Endothelial cell of umbilical vein (primary cell): ENCODE measurements around the gene LMF1. TPM values are rescaled to one million over a fixed set of nuclear protein-coding genes. Genes with fewer than 3 reads are reported as not detected.

Source experiments
- BruUV-seq: library from RNA; stranded (reverse); fragments of 400-500 nt; replicated peaks from 2 replicates; lab custom pipeline; 2021; lab: Mats Ljungman, UMichigan
- CTCF ChIA-PET: fragments of 300-600, 350-600 bp; sonication (Branson Sonifier 250); formaldehyde crosslinking; loops from one replicate; lab custom pipeline; 2021; ENCODE audit warnings: antibody characterized with exemption, inconsistent platforms; lab: Charles Lee
- POLR2A ChIA-PET: fragments of 300-600, 350-600 bp; sonication (Branson Sonifier 250); formaldehyde crosslinking; loops from one replicate; lab custom pipeline; 2021; ENCODE audit warnings: antibody characterized with exemption, inconsistent platforms; lab: Charles Lee
- DNase-seq: peaks from one replicate; pipeline ENCODE4 v3.0.0-alpha.2; 2011; ENCODE audit warnings: low read depth, low spot score
- FAIRE-seq: peaks from 2 replicates; lab custom pipeline; 2011; peaks lifted over from hg19 to GRCh38; lab: Jason Lieb, UNC
- H2AFZ ChIP-seq: 2 replicates; pipeline ENCODE4 v1.6.0; 2012; ENCODE audit warnings: low read depth, low read length, control low read depth, inconsistent platforms
- H3K27ac ChIP-seq: 2 replicates; pipeline ENCODE4 v1.5.1; 2011; ENCODE audit warnings: low read depth, mild to moderate bottlenecking, control low read depth, low read length, moderate library complexity; ENCODE audit not compliant: insufficient read depth
- H3K27me3 ChIP-seq, 2 experiments: 2 replicates each; pipeline versions ENCODE4 v1.6.0 to v1.6.1; 2011; ENCODE audit warnings: low read length in 2 of 2, mixed read lengths in 1 of 2; ENCODE audit not compliant: control insufficient read depth in 2 of 2, insufficient read depth in 2 of 2
- H3K36me3 ChIP-seq, 2 experiments: 2 replicates in 1 of 2; 3 replicates in 1 of 2; pipeline ENCODE4 v1.5.1; 2011; ENCODE audit warnings: low read length in 2 of 2, mild to moderate bottlenecking in 1 of 2, moderate library complexity in 1 of 2; ENCODE audit not compliant: control insufficient read depth in 2 of 2, insufficient read depth in 2 of 2; ENCODE audit errors: extremely low read depth in 1 of 2
- H3K4me1 ChIP-seq: 3 replicates; pipeline ENCODE4 v1.5.1; 2011; ENCODE audit warnings: mild to moderate bottlenecking, low read length; ENCODE audit not compliant: control insufficient read depth, insufficient read depth; ENCODE audit errors: extremely low read depth
- H3K4me2 ChIP-seq: 2 replicates; pipeline ENCODE4 v1.6.1; 2011; ENCODE audit warnings: low read length, control low read depth, mixed read lengths; ENCODE audit not compliant: insufficient read depth
- H3K4me3 ChIP-seq, 3 experiments: fragments of 200-600 bp in 1 of 3; sonication (generic), shearing (Covaris generic) in 1 of 3; replicated peaks in 1 of 3; 2 replicates each; pipeline ENCODE4 v1.5.1; 2011 to 2016; ENCODE audit warnings: control low read depth in 3 of 3, low read length in 3 of 3, mild to moderate bottlenecking in 2 of 3, inconsistent platforms in 1 of 3, low read depth in 1 of 3, moderate library complexity in 1 of 3; ENCODE audit not compliant: insufficient read depth in 1 of 3
- H3K79me2 ChIP-seq: 2 replicates; pipeline ENCODE4 v1.6.0; 2012; ENCODE audit warnings: low read length, inconsistent platforms; ENCODE audit not compliant: control insufficient read depth, insufficient read depth
- H3K9ac ChIP-seq: replicated peaks from 2 replicates; pipeline ENCODE3; 2011; ENCODE audit warnings: low read length, control low read depth; ENCODE audit not compliant: insufficient read depth; ENCODE audit errors: extremely low read depth
- H3K9me1 ChIP-seq: replicated peaks from 3 replicates; pipeline ENCODE4 v1.6.0; 2011; ENCODE audit warnings: mild to moderate bottlenecking, low read length; ENCODE audit not compliant: control insufficient read depth, insufficient read depth; ENCODE audit errors: extremely low read depth
- H3K9me3 ChIP-seq: replicated peaks from 2 replicates; pipeline ENCODE4 v1.5.1; 2012; ENCODE audit warnings: low read length, inconsistent platforms; ENCODE audit not compliant: control insufficient read depth, insufficient read depth
- H4K20me1 ChIP-seq: replicated peaks from 2 replicates; pipeline ENCODE3; 2011; ENCODE audit warnings: mild to moderate bottlenecking, low read length; ENCODE audit not compliant: control insufficient read depth, insufficient read depth; ENCODE audit errors: extremely low read depth
- CTCF ChIP-seq, 2 donors: IDR thresholded peaks; 1 replicate in 1 of 2; 2 replicates in 1 of 2; pipeline ENCODE4 v1.5.1; 2011; ENCODE audit warnings: low read length in 2 of 2, mild to moderate bottlenecking in 2 of 2, moderate library complexity in 2 of 2, control low read depth in 1 of 2, inconsistent platforms in 1 of 2, low read depth in 1 of 2; ENCODE audit not compliant: insufficient read depth in 1 of 2; ENCODE audit errors: extremely low read depth in 1 of 2
- EZH2 ChIP-seq: IDR thresholded peaks from 2 replicates; pipeline ENCODE4 v1.6.1; 2012; ENCODE audit warnings: borderline replicate concordance, low read depth, mild to moderate bottlenecking, moderate library complexity, low read length, inconsistent platforms; ENCODE audit not compliant: severe bottlenecking
- FOS ChIP-seq: IDR thresholded peaks from 2 replicates; pipeline ENCODE4 v1.6.1; 2011; ENCODE audit warnings: mild to moderate bottlenecking, low read length, moderate library complexity, borderline replicate concordance; ENCODE audit not compliant: insufficient read depth
- GATA2 ChIP-seq: IDR thresholded peaks from 2 replicates; pipeline ENCODE4 v1.7.0; 2011; ENCODE audit warnings: low read depth, mild to moderate bottlenecking, moderate library complexity, mixed read lengths, low read length; ENCODE audit not compliant: insufficient read length, insufficient read depth
- JUN ChIP-seq: IDR thresholded peaks from 2 replicates; pipeline ENCODE4 v1.6.1; 2011; ENCODE audit warnings: borderline replicate concordance, low read depth; ENCODE audit not compliant: insufficient read length, insufficient read depth
- MYC ChIP-seq: IDR thresholded peaks from one replicate; pipeline ENCODE4 v1.6.1; 2011; ENCODE audit warnings: mild to moderate bottlenecking, low read depth, low read length
- POLR2A ChIP-seq: IDR thresholded peaks from 2 replicates; pipeline ENCODE4 v1.6.1; 2012; ENCODE audit warnings: low read depth, mild to moderate bottlenecking, control low read depth, low read length
- POLR2AphosphoS5 ChIP-seq: IDR thresholded peaks from 2 replicates; pipeline ENCODE4 v1.6.1; 2012; ENCODE audit warnings: low read depth, mild to moderate bottlenecking, control low read depth, low read length, moderate library complexity; ENCODE audit not compliant: insufficient read depth
- dilution Hi-C: fragments of 300-500 bp; cut with MboI; formaldehyde crosslinking; loops from one replicate; pipeline ENCODE4 v1.15.0; 2019; ENCODE audit warnings: low sequenced_read_pairs; ENCODE audit not compliant: extremely low pct_ligation_motif_present
- intact Hi-C: fragments of 100-400 bp; cut with micrococcal nuclease; formaldehyde crosslinking; loops from one replicate; pipeline ENCODE4 v1.10.0; 2022
- polyA plus RNA-seq, 4 experiments: library from polyadenylated mRNA; depleted of rRNA in 3 of 4; stranded (reverse) in 3 of 4; unstranded in 1 of 4; fragments of >200 nt; gene quantifications; 2 replicates each; pipeline versions ENCODE4 v1.2.1 to v1.2.3, GENCODE V29; 2011 to 2012; ENCODE audit warnings: missing spikeins in 1 of 4
- total RNA-seq: library from RNA; stranded (reverse); gene quantifications from 2 replicates; pipeline ENCODE4 v1.2.3, GENCODE V29; 2021
- TF ChIP-seq, protein P1 (sequence below): IDR thresholded peaks from 2 replicates; pipeline ENCODE4 v1.6.1; 2011; ENCODE audit not compliant: insufficient read depth, insufficient read length

LMF1 gene
- total and polyA plus RNA-seq, 2 donors (not counting 3 experiments of a cell fraction or from before 2014, with no cell fraction given), result 17.8 TPM

DNA sequence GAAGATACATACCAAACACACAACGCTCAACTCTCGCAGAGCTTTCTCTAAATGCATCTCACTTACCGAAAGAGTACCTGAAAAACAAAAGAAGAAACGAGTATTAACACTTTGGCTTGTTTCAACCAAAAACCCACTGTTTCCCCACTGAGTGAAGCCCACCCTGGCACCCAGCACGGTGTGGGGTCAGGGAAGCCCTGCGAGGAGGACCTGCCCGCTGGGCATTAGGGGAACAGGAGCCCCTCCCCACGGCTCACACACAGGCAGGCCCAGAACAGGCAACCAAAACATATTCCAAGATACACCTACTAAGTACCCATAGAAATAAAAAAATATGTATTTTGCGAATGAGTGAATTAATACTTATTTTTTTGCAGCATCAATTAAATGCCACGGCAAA, 36.6 kb downstream of the LMF1 start:
- H3K4me1 ChIP-seq, result no peaks in the 10 kb centered on the region
- CTCF ChIA-PET, result no interaction called here

More for the DNA sequence above, 36.6 kb downstream of the LMF1 start:
- Histone ChIP-seq H4K20me1 (peaks cover 2% of the 10 kb centered on the region), H3K36me3 (no peaks in the 10 kb centered on the region), H3K4me2 (no peak overlapping the region), H2AFZ (no peak overlapping the region), H3K27me3 (no peaks in the 10 kb centered on the region), H3K27ac (no peak overlapping the region), H3K4me3 (no peak overlapping the region), H3K9me3 (no peaks in the 10 kb centered on the region), H3K9me1 (no peaks in the 10 kb centered on the region), H3K79me2 (no peaks in the 10 kb centered on the region), H3K9ac (no peak overlapping the region)
- POLR2A ChIA-PET, result no interaction called here
- DNase-seq, result no peak
- BruUV-seq, result no TSS peak
- FAIRE-seq, result no peak
- no peak for TF ChIP-seq POLR2A
- TF ChIP-seq MYC, result no peak
- TF ChIP-seq POLR2AphosphoS5, result no peak
- TF ChIP-seq CTCF (IDR thresholded peaks at IDR 0.05; ENCODE audit: extremely low read depth in 1 of 2, insufficient read depth in 1 of 2, low read depth in 1 of 2, low read length in 2 of 2), result no peak
- TF ChIP-seq GATA2, result no peak
- no peak for TF ChIP-seq JUN
- no peak for TF ChIP-seq FOS
- TF ChIP-seq EZH2, result no peak
- TF ChIP-seq, protein P1, sequence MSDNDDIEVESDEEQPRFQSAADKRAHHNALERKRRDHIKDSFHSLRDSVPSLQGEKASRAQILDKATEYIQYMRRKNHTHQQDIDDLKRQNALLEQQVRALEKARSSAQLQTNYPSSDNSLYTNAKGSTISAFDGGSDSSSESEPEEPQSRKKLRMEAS, result no peak
- dilution Hi-C loops, result no loop called here
- intact Hi-C loops, result no loop called here
